ENCODE measurements around the gene CD82.
A peak's percentile ranks its signal among the peaks of the same experiment; 100 is the strongest.

The CD82 gene

DNA sequence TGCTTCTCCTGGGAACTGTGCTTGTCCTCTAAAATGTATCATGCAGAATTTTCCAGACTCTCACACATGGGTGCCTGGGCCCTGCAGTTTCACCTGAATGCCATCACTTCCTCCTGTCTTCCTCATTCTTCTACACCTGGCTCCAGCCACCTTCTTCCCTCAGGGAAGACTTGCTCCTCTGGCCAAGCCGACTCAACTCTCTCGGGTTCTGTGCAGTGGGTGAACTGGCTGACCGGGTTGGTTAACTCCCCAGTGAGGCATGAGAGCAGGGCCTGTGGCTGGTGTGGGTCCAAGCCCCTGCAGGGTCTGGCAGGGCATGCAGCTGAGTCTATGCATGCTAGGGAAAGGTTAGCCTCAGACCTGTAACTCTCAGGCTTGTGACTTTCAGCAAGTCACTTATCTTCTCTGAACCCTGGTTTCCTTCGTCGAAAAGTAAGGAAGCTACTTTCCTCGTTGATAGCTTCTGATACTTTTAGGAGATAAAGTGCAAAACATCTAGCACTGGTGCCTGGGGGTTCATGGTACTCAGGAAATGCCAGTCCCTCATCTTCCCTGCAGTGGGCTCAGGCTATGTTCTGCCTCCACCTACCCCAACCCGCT is 11.9 kb downstream of the CD82 start:
- no peak for DNase-seq (ENCODE audit: low read depth)

DNA sequence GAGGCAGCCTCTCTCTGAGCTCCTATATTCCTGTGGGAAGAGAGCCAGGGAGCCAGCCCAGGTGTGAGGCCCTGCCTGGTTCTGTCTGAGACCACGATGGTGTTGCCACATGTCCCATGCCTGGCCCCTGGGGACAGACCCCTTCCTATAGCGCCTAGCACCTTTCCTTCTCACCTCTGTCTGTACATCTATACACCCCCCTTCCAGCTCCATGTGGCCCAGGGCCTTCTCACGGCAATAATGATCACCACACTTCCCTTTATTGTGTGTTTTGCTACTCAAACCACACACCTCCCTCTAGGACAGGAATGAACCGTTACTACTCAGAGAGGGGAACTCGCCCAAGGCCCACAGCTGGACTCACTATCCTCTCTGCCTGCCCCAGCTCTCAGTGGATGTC is 12.8 kb downstream of the CD82 start:
- no peak for DNase-seq (ENCODE audit: low read depth)

DNA sequence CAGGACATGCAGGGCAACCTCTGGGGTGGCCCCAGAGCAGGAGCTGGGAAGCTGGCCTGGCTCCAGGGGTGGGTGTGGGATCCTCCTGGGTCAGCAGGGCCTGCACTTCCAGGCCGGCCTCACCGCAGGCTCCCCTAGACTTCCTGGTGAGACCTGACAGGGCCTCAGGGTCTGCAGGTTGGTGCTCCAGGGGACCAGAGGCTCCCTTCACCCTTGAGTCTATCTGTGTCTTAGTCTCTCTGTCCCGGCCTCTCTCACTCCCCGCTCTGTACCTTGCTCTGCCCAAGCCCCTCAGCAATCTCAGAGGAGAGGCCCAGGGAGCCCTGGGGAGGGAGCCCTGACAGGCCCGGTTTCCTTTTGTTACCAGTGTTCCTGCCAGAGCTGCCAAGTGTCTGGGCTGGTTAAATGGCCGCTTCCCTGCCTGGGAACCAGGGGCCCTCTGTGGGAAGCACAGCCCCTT is 13.9 kb downstream of the CD82 start:
- DNase-seq (ENCODE audit: low read depth) = no peak

DNA sequence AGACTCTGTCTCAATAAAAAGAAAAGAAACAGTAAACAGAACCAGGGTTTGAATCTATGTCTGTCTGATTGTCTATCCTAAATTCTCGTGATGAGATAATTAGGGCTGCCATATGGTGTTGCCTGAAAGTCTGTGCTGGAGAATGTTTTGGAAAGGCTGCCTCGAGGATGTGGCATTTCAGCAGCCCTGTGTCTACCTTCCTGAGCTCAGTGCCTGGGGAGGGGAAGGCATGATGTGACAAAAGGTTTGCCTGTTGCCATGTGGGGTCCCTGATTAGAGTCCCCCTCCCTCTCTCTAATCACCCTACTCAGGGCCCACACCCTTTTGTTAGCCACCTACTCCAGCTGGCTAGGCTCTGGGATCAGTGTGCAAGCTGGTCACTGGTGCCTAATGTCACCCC is 15.2 kb downstream of the CD82 start:
- no peak for DNase-seq (ENCODE audit: low read depth)

DNA sequence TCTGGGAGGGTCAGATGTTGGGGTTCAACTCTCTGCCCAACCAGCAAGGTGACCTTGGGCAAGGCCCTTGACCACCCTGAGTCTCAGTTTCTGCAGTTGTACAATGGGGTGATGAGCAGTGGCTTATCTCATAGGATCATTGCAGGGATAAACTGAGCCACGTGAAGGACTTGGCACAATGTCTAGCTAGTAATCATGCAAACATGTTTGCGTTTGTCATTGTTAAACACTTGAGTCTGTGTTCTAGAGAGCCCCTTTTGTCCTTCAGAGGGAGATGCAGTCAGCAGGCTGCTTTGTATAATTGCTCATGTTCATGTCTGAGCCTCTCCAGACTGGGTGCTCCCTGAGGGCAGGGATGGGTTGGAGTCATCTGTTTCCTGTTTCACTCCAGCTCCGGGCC is 15.8 kb downstream of the CD82 start:
- DNase-seq (ENCODE audit: low read depth) = no peak

DNA sequence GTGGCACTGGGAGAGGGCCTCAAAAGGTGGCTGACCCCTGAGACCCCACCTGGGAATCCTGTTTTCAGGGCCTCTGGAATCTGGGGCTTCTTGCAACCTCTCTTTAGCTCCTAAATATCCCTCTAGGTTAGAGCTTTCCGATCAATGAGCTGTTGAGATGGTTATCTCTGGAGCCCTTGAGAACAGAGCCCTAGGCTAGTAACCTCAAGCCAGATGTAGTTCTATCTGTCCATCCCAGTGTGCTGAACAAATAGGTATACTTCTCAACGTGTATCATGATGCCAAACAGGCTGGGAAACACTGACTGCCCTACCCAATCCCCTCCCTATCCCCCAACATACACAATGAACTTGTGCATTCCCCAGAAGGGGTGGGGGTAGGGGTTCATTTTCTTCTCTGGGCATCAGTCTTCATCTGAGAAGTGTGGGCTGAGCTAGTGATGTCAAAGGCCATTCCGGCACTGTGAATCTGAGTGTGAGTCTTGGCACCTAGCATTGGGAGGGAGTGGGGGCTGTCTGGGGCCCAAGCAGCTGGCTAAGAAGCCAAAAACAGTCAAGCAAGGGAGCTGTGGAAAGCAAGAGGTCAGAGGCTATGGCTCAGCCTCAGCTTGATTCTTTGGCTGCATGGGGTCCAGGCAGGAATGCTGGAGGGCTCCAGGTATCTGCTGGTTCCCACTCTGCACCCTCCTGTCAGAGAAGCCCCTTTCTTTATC is 17.3 kb downstream of the CD82 start:
- no peak for DNase-seq (ENCODE audit: low read depth)

DNA sequence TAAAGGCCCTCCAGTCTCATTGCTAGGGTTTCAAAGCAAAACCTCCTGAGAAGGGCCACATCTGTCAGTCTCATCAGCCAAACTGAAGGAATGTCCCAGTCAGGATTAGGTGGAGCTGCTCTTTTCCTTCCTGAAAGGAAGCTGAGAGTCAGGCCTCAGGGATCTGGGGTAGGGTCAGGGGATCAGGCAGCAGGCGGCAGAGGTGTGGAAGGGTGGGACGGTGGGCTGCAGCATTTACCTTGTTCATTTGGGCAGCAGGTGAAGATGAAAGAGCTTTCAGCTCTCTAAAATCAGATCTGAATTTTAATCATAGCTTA is 17.8 kb downstream of the CD82 start:
- no peak for DNase-seq (ENCODE audit: low read depth)

DNA sequence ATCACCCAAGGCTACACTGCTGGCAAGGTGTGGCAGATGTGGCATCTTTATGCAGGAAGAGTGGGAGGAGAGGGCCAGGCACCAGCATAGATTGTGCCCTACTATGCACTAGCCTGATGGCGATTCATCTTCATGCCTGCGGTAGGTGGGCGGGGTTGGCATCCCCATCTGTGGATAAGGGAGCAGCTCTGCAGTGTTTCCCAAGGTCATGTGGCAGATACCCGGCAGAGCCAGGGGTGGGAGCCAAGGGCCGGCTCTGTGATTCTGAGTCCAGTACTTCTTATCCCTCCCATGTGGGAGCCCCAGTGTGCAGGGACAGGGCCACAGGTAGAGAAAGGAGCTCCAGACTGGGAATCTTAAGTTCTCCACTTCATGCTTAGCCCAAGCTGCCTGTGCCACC is 20.0 kb downstream of the CD82 start:
- DNase-seq (ENCODE audit: low read depth) = no peak

DNA sequence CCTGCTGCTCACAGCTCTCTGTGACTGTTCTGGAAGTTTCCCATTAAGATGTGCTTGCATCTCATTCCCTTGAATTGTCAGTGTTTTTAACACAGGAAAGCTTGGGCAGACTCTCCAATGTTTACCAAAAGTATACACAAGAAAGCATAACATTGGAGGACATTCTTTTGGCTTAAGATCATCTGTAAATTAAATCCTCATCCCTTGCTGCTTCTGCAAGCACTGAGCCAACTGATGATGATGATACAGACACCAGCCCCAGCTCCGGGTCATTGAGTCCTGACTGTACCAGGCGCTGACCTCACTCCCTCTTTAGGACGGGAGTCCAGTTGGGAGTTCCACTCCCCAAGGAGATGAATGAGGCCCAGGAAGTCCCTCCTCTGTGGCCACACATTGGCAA is 23.8 kb downstream of the CD82 start:
- no peak for DNase-seq (ENCODE audit: low read depth)

DNA sequence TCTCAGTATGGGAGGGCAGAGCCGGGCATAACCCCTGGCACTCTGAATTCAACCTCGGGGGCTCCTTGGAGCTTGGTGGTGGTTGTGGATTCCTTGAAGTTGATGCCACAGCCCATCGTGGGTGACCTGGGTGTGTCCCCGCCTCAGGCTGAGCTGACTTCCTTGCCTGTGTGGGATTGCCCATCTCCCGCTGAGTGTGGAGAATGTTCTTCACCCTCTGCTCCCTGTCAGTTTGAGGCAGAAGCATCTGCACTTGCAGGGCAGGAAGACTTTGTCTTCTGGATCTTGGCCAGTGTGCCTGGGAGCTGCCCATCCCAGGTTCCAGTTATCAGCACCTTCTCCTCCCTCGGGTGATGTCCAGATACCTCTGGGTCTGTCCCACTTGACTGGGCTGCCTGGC is 25.3 kb downstream of the CD82 start:
- DNase-seq (ENCODE audit: low read depth) = no peak

DNA sequence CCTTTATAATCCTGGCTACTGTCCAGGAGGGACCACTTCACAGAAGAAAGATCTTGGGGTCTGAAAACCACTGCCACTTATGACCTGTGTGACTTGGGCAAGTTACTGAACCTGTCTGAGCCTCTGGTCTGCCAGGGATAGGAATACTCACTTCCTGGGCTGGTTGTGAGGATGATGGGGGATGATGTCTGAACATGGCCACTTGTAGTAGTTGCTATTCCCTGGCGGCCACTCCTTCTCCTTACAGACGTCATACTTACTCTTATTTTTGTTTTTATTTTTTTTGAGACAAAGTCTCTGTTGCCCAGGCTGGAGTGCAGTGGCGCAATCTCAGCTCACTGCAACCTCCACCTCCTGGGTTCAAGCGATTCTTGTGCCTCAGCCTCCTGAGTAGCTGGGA is 26.1 kb downstream of the CD82 start:
- no peak for DNase-seq (ENCODE audit: low read depth)

DNA sequence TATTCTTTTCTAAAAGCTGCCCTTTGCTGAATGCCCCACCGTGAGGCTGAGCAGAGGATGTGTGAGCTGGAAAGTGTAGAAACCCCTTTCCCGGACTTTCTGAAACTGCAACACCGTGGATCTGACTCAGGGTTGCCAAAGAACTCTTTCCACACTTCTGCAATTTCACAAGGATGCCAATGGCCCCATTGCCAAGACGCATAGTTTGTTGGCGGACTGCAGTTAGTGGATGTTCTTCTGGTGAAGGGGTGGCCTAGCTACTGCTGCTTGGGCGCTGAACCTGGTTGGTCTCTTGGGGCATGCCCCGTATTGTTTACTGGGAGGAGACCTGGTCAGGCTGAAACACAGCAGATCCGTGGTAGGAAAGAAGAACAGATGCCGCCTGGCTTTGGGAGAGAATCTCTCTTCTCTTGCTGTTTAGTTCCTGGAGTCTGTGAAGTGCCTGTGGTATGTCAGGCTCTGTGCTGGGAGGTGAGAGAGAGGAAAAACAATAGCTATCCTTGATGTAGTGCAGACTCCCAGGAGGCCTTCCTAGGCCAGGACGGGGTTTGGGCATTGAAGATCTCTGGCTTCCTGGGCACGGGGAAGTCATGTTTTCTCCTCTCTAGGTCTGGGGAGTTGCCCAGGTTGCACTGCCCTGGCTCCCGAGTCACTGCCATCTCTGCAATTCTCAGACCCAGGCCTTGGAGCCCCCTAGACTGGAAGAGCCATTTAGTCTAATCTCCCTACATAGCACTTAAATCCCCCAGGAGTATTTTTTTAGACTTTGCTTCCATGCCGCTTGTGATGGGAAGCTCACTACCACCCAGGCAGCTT is 26.9 kb downstream of the CD82 start:
- DNase-seq (ENCODE audit: low read depth) = no peak

DNA sequence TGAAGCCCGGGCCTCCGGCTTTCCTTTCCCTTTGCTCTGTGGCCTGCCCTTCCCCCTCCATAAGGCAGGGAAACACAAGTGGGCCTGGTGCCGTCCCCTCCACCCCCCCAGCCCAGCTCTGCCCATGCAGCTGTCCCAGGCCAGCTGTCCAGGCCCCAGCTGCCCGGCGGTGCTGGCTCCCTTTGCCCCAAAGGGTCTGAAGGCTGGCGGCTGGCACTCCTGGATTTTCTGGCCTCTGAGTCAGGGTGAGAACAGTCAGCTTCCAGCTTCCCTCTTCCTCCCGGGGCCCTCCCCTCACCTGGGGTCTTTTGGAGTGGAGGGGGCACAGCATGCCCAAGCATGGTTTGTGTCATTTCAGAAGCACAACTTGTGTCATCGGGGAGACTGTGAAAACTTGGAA is 27.8 kb downstream of the CD82 start:
- no peak for DNase-seq (ENCODE audit: low read depth)

DNA sequence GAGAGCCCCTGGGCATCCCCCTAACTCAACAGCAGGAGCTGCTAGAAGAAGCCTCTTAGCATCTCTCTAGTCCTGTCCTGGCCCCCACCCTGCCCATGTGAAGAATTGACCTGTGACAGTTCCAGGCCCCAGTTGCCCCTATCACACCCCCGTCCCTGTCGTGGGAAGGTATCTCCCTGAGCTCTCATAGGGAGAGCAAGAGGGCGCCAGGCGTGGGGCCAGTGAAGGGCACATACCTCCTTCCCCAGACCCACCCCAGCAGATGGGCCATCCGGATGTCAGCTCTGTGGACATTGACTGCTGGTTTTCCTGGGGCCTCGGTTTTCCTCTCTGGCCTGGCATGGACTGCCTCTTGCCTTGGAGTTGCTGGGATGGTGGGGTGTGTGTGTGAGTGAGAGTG is 29.5 kb downstream of the CD82 start:
- DNase-seq (ENCODE audit: low read depth) = no peak

DNA sequence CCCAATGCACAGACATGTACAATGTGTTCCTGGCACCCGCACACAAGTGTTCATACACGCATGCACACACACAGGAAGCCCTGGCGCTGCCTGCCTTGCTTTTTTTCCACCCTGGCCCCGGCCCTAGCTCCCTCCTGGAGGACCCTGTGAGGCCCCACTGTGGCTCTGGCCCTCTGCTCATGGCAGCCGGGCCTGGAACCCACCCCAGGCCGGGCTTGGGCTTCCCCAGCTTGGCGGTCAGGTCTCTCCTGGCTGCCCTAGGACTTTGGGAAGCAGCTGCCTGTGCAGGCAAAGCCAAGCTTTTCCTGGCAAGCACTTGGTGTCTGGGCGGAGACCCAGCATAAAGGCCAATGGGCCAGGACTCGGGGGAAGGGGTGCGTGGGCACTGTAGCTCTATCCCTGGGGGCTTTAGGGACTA is 30.5 kb downstream of the CD82 start:
- no peak for DNase-seq (ENCODE audit: low read depth)

DNA sequence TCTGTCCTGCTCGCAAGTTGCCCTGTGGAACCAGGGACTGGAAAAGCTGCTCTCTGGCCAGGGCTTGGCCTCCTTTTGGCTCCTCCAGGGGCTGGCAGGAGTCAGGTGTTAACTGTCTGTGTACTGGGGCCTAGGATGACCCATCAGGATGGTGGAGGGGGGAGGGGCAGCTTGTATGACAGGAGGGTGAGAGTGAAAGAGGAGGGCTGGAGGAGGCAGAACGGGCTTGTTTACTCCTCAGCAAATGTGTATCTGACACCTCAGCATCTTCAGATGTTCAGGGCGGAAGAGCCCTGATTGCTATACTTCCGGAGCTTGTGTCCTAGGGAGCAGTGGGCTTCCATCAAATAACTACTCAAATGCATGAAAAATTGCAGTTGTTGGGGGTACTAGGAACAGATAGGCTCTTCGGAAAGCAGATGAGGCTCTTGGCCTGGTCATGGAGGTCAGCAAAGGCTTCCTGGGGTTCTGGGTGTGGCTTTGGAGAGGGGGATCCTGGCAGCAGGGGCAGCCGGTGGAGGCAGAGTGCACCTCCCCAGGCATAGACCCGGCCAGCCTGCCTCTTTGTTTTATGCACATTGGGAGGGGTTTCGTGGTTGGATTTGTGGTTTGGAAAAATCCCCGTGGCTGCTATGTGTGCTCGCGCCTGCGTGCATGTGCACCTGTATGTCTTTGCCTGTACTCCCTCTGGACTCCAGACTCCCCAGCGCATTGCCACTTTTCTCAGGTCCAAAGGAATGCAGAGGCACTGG is 31.2 kb downstream of the CD82 start:
- peak; percentile 64 for DNase-seq (ENCODE audit: low read depth)

DNA sequence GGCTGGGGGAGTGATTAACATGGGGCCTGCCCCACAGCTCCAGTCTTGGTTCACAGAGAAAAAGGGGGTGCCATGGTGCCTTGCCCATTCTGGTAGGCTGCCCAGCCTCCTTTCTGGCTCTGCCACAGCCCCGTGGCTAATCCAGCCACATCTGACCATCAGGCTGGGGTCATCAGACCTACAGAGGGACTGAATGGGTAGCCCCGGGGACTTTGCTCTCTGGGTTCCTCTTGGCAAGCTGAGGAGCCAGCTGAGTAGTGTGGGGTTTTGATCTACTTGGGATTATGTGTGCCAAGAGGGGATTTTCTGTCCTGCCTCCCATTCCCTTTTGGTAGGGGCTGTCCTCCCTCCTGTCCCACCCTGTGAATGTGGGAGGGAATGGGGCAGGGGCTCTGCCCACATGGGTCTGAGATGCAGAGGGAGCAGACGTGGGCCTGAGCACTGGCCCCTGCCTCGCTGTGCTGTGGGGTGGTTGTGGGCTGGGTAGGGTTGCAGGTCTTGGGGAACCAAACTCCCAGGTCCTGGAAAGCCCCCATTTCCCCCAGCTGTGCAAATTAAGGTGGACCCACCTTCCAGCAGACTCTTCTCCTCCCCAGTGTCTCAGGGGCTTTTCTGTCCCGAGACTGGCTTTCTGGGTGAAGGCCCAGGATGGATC is 32.0 kb downstream of the CD82 start:
- DNase-seq (ENCODE audit: low read depth) = no peak

DNA sequence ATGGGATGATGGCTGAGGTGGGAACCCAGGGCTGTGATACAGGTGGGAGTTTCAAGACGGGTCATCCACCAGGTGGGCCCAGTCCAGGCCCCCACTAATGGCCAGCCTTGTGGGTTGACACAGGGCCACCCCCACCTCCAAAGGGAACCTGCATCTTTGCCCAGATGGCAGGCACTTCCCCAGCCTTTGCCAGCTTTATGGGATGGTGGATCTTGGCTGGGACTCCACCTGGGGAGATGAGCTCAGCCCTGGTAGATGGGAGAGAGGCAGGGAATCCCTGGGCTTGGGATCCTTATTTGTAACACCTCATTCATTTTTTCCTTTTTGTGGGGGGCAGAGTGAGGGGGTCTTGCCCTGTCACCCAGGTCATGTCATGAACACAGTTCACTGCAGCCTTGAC is 33.4 kb downstream of the CD82 start:
- no peak for DNase-seq (ENCODE audit: low read depth)

DNA sequence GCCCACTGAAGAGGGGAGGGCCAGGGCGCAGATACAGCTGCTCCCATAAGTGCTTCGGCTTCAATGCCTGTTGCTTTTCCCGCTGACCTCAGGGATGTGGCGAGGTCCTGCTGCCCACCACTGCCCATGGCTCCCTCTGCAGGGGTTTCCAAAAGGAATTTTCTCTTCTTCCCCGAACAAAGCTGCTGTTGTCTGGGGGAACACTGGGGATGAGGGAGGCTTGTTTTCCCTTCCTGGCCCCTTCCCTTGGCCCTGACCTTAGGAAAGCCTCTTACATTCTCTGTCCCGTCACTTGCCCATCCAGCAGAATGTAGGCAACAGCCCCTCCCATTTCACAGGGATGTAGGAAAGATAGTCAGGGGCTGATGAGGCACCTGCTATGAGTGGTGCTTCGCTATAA is 34.8 kb downstream of the CD82 start:
- no peak for DNase-seq (ENCODE audit: low read depth)

DNA sequence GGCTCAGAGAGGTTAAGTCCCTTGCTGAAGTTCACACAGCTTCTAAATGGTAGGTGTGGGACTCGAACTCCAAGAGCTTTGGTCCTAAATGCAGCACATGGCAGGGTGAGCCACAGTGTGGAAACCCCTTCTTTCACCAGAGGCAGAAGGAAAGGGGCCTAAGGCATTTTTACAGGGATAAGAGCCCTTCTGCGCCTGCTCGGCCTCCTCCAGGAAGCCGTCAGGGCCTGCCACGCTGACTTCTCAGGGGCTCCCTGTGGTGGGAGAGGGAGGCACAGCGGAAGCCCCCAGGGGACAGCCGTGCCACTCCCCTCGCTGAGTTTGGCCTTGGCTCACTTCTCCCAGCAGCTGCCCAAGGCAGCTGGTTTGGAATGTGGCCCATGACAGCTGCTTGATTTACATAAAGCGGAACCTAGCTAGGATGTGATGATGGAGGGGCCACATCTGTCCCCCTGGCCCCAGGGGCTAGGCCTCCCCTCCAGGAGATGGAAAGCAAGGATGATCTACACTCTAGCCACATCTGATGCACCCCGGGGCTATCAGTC is 35.4 kb downstream of the CD82 start:
- no peak for DNase-seq (ENCODE audit: low read depth)

DNA sequence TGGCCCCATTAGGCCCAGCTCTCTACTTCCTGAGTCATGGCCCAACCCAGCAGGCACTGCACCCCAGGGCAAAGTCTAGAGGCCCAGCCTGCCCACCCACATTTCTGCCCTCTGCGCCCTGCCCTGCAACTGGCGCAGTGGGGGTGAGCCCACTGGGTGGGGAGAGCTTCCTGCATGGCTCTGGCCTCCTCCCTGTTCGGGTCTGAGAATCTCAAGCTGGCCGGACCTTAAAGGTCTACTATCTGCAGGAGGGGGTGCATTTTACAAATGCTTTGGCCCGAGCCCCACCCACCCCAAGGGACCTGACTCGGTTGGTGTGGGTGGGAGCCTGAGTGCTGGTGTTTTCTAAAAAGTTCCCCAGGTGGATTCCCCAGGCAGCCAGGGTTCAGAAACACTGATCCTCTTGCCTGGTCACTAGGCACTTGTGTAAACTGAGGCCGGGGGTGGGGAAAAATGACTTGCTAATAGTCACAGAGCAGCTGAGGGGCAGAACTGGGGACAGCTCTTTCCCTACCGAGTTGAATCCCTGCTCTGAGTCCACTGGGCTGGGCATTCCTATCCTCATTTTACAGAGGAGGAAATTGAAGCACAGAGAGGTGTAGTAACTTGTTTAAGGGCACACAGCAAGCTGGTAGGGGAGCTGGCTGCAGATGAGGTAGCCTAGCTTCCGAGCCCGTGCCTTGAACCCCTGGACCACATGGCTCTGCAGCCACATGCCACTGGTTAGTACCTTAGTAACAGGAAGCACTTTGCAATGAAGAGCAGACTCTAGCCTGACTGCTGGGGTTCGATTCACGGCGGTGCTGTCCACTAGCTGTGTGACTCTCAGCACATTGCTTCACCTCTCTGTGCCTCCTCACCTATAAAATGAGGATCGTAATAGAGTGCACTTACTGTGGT is 36.3 kb downstream of the CD82 start:
- no peak for DNase-seq (ENCODE audit: low read depth)
